Natural killer cell (primary cell): ENCODE measurements around the gene SLC44A1. TPM values are rescaled to one million over a fixed set of nuclear protein-coding genes. Genes with fewer than 3 reads are reported as not detected.
A peak's percentile ranks its signal among the peaks of the same experiment; 100 is the strongest.

Source experiments
- ATAC-seq, 3 donors: fragments of 150-1000 bp in 2 of 3; fragments of 200-7000 bp in 1 of 3; cut with Tn5 transposase; 1 replicate in 1 of 3; 2 replicates in 2 of 3; pipeline ENCODE4 v1.10.0; 2021; ENCODE audit warnings: mild to moderate bottlenecking in 2 of 3, moderate library complexity in 2 of 3
- DNase-seq, 2 donors: peaks; one replicate each; pipeline versions ENCODE4 v3.0.0 to v3.0.0-alpha.2; 2013 to 2021; ENCODE audit warnings: mixed read lengths in 1 of 2
- H3K27ac ChIP-seq: one replicate; pipeline ENCODE4 v1.5.1; 2013; ENCODE audit warnings: mild to moderate bottlenecking, low read length
- H3K27me3 ChIP-seq: one replicate; pipeline ENCODE4 v1.6.1; 2013; ENCODE audit warnings: low read length; ENCODE audit not compliant: control insufficient read depth, insufficient read depth
- H3K36me3 ChIP-seq: one replicate; pipeline ENCODE4 v1.6.1; 2013; ENCODE audit warnings: low read length; ENCODE audit not compliant: control insufficient read depth, insufficient read depth
- H3K4me1 ChIP-seq: one replicate; pipeline ENCODE4 v1.6.1; 2013; ENCODE audit warnings: low read length; ENCODE audit not compliant: control insufficient read depth, insufficient read depth
- H3K4me3 ChIP-seq: one replicate; pipeline ENCODE4 v1.5.1; 2013; ENCODE audit warnings: low read length
- H3K9me3 ChIP-seq: one replicate; pipeline ENCODE4 v1.6.1; 2013; ENCODE audit warnings: low read length; ENCODE audit not compliant: control insufficient read depth, insufficient read depth
- H3K27ac Mint-ChIP-seq, 2 donors: one replicate each; pipeline ENCODE4 v1.8.0; 2022; ENCODE audit warnings: mild to moderate bottlenecking in 2 of 2, mixed read lengths in 2 of 2, moderate library complexity in 1 of 2
- H3K27me3 Mint-ChIP-seq, 2 donors: one replicate each; pipeline ENCODE4 v1.8.0; 2022; ENCODE audit warnings: low read depth in 2 of 2, mixed read lengths in 2 of 2
- H3K36me3 Mint-ChIP-seq: one replicate; pipeline ENCODE4 v1.8.0; 2022; ENCODE audit warnings: mixed read lengths
- H3K4me1 Mint-ChIP-seq, 2 donors: one replicate each; pipeline ENCODE4 v1.8.0; 2022; ENCODE audit warnings: mixed read lengths in 2 of 2
- H3K4me3 Mint-ChIP-seq: one replicate; pipeline ENCODE4 v1.8.0; 2022; ENCODE audit warnings: mild to moderate bottlenecking, moderate library complexity, mixed read lengths
- H3K9me3 Mint-ChIP-seq, 2 donors: one replicate each; pipeline ENCODE4 v1.8.0; 2022; ENCODE audit warnings: mixed read lengths in 2 of 2
- WGBS: methylation state at CpG from one replicate; pipeline ENCODE4 v1.1.7; 2013; ENCODE audit warnings: missing lambda C conversion rate; ENCODE audit not compliant: insufficient coverage; 5-methylcytosine and 5-hydroxymethylcytosine counted together
- intact Hi-C: fragments of 100-400 bp; cut with micrococcal nuclease; formaldehyde crosslinking; loops from one replicate; pipeline ENCODE4 v1.14.2; 2022
- total RNA-seq, 4 donors: library from RNA; stranded (reverse); fragments of 120-200 nt in 1 of 4; gene quantifications; one replicate each; pipeline versions ENCODE4 v1.2.3 to v1.2.4, GENCODE V29; 2013 to 2022
- TF ChIP-seq, protein P1 (sequence below): fragments of 200-600 bp; IDR thresholded peaks from one replicate; pipeline ENCODE4 v1.8.0; 2022; ENCODE audit warnings: antibody characterized with exemption

SLC44A1 gene
- total RNA-seq, 3 donors from 2014 or later (not counting 1 experiment from before 2014, with no cell fraction given) = 7.1 to 8.3 (median 7.9) TPM

DNA sequence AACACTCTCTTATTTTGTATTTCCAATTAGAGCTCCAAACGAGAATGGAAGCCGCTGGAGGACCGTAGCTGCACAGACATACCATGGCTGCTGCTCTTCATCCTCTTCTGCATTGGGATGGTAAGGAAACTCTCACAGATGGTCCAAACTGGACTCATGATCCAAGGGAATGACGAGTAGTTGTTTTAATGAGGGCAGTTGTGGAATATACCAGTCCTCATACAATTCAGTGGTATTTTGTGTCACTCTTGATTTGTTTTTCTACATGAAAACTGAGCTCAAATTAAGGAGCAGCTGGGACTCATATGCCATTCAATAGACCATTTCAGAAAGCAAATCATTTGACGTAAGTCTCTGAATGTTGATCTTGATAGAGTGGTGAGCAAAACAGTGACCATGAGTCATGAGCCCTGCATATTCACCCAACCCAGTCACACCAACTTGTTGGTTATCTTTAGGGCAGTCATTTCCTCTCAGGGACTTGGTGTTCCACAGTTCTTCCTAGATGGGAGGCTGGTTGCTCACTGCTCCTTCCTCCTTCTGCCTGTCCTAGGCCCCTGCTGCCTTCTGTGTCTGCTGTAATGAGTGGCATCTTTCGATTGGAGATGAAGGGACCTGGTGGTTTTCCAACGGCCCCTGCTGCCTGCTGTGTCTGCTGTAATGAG is 54.9 kb downstream of the SLC44A1 start:
- TF ChIP-seq, protein P1, sequence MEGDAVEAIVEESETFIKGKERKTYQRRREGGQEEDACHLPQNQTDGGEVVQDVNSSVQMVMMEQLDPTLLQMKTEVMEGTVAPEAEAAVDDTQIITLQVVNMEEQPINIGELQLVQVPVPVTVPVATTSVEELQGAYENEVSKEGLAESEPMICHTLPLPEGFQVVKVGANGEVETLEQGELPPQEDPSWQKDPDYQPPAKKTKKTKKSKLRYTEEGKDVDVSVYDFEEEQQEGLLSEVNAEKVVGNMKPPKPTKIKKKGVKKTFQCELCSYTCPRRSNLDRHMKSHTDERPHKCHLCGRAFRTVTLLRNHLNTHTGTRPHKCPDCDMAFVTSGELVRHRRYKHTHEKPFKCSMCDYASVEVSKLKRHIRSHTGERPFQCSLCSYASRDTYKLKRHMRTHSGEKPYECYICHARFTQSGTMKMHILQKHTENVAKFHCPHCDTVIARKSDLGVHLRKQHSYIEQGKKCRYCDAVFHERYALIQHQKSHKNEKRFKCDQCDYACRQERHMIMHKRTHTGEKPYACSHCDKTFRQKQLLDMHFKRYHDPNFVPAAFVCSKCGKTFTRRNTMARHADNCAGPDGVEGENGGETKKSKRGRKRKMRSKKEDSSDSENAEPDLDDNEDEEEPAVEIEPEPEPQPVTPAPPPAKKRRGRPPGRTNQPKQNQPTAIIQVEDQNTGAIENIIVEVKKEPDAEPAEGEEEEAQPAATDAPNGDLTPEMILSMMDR = no peak
- DNase-seq = no peak
- 78% methylated on average over 7 of the region's 7 CpGs for WGBS
- Histone ChIP-seq H3K27me3 (no peaks in the 10 kb centered on the region), H3K4me3 (no peak overlapping the region), H3K9me3 (no peaks in the 10 kb centered on the region), H3K27ac (no peak overlapping the region), H3K4me1 (no peaks in the 10 kb centered on the region), H3K36me3 (peaks cover 3% of the 10 kb centered on the region)
- Mint-ChIP-seq H3K27ac (no peak overlapping the region), H3K4me1 (peaks cover 3 to 5% of the 10 kb centered on the region in 2 donors), H3K9me3 (no peaks in the 10 kb centered on the region), H3K4me3 (no peak overlapping the region), H3K36me3 (no peaks in the 10 kb centered on the region), H3K27me3 (no peaks in the 10 kb centered on the region)
- intact Hi-C loops = no loop called here
- peak in 2 of 3 donors; percentile 24 to 32 for ATAC-seq

DNA sequence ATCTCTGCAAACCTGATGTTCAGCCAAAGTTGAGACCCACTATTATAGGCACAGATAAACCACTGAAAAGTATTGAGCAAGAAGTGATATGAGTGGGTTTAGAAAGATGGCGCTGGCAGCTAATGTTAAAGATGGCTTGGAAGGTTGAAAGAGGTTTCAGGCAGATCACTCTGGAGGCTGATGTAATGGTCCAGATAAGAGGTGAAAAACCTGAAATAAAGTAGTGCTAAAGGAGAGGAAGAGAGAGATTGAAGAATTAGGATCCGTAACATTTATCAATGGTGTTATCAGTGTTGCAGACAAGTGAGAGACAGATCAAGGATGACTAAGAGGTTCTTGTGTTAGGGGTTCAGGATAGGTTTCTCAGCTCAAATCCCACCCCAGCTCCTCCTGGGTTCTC is 58.3 kb downstream of the SLC44A1 start:
- no peak for DNase-seq
- H3K27ac Mint-ChIP-seq = no peak overlapping the region
- WGBS = 94% methylated on average over 2 of the region's 2 CpGs

DNA sequence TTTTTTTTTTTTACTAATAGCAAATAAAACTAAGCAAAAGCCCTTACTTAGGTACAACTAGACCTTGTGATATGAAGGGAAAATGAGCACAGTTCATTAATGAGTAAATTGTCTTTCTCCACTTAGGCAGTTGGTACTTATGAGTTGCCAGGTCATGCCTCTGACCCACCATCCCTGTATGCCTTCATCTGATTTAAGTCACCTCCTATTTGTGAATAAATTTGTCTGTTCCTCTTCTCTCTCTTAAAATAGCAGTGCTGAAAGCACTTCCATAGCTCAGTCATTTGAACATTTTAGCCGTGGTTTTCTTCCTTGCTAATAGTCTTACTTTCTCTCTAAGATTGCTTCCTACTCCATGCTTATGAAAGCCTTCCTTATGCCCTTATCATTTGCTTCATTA is 61.4 kb downstream of the SLC44A1 start:
- Mint-ChIP-seq H3K27ac (no peak overlapping the region), H3K4me1 (no peaks in the 10 kb centered on the region), H3K36me3 (no peaks in the 10 kb centered on the region), H3K27me3 (no peaks in the 10 kb centered on the region), H3K4me3 (no peak overlapping the region), H3K9me3 (no peaks in the 10 kb centered on the region)
- Histone ChIP-seq H3K36me3 (no peaks in the 10 kb centered on the region), H3K4me3 (no peak overlapping the region), H3K27me3 (no peaks in the 10 kb centered on the region), H3K27ac (no peak overlapping the region), H3K9me3 (no peaks in the 10 kb centered on the region), H3K4me1 (no peaks in the 10 kb centered on the region)
- ATAC-seq = no peak
- no peak for DNase-seq
- WGBS = 57% methylated on average over 1 of the region's 1 CpG
- intact Hi-C loops = no loop called here
- TF ChIP-seq, protein P1 = no peak

More for the DNA sequence above, 58.3 kb downstream of the SLC44A1 start:
- H3K4me3 Mint-ChIP-seq = no peak overlapping the region
- H3K36me3 Mint-ChIP-seq = no peaks in the 10 kb centered on the region
- H3K4me3 ChIP-seq = no peak overlapping the region
- H3K36me3 ChIP-seq = peaks cover 3% of the 10 kb centered on the region
- intact Hi-C loops = no loop called here
- no peaks in the 10 kb centered on the region for H3K27me3 ChIP-seq
- no peaks in the 10 kb centered on the region for H3K9me3 Mint-ChIP-seq
- no peak overlapping the region for H3K27ac ChIP-seq
- no peaks in the 10 kb centered on the region for H3K9me3 ChIP-seq
- no peak for ATAC-seq
- H3K27me3 Mint-ChIP-seq = no peaks in the 10 kb centered on the region
- TF ChIP-seq, protein P1 = no peak
- no peaks in the 10 kb centered on the region for H3K4me1 Mint-ChIP-seq
- H3K4me1 ChIP-seq = no peaks in the 10 kb centered on the region
